Transverse colon (tissue), 4 donors: Measurements from ENCODE around the gene ARHGAP12.

Experiments
- CTCF ChIP-seq, 5 experiments: fragments of 200-600 bp in 3 of 5; fragments of 450-650 bp in 2 of 5; sonication (generic) in 3 of 5; IDR thresholded peaks; 1 replicate in 2 of 5; 2 replicates in 3 of 5; pipeline ENCODE4 v1.5.1; 2016 to 2017; ENCODE audit warnings: antibody characterized with exemption in 5 of 5, inconsistent platforms in 3 of 5, mild to moderate bottlenecking in 2 of 5, moderate library complexity in 1 of 5
- EP300 ChIP-seq: sonication (generic); formaldehyde crosslinking; IDR thresholded peaks from one replicate; pipeline ENCODE4 v1.6.1; 2017; ENCODE audit warnings: antibody characterized with exemption, low read depth
- POLR2A ChIP-seq: fragments of 450-650 bp; IDR thresholded peaks from one replicate; pipeline ENCODE4 v1.6.1; 2016; ENCODE audit warnings: antibody characterized with exemption, mild to moderate bottlenecking, moderate library complexity
- POLR2AphosphoS5 ChIP-seq, 3 donors: sonication (generic); formaldehyde crosslinking; IDR thresholded peaks; one replicate each; pipeline ENCODE4 v1.6.1; 2016; ENCODE audit warnings: antibody characterized with exemption in 3 of 3

GRCh38 chr10:31897506-31897905 lies 31.1 kb downstream of the ARHGAP12 start:
- TF ChIP-seq CTCF (IDR thresholded peaks at IDR 0.05) (no peak), EP300 (no peak), POLR2A (no peak), POLR2AphosphoS5 (IDR thresholded peaks at IDR 0.05) (no peak)
